Measurements from ENCODE around the gene RBM7.

DNA sequence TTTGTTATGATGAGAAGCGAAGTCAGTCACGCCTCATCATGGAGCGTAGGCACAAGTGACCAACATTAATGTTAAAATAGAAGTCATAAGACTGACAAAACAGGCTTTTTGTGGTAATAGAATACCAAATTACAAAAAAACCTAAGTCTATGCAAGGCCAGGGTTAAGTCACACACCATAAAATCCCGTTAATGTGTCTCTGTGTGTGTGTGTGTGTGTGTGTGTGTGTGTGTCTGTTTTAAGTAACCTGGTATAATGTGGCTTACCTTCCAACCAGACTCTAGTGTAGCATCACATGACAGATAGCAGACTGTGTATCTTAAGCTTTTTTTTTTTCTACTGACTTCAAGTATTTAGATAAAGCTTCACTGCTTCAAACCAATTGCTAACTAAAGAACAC is 38.1 kb upstream of the RBM7 start:
- TF ChIP-seq, protein P1, sequence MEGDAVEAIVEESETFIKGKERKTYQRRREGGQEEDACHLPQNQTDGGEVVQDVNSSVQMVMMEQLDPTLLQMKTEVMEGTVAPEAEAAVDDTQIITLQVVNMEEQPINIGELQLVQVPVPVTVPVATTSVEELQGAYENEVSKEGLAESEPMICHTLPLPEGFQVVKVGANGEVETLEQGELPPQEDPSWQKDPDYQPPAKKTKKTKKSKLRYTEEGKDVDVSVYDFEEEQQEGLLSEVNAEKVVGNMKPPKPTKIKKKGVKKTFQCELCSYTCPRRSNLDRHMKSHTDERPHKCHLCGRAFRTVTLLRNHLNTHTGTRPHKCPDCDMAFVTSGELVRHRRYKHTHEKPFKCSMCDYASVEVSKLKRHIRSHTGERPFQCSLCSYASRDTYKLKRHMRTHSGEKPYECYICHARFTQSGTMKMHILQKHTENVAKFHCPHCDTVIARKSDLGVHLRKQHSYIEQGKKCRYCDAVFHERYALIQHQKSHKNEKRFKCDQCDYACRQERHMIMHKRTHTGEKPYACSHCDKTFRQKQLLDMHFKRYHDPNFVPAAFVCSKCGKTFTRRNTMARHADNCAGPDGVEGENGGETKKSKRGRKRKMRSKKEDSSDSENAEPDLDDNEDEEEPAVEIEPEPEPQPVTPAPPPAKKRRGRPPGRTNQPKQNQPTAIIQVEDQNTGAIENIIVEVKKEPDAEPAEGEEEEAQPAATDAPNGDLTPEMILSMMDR (optimal IDR thresholded peaks at IDR 0.05 in 1 of 3, IDR thresholded peaks at IDR 0.05 in 1 of 3, conservative IDR thresholded peaks at IDR 0.05 in 1 of 3; ENCODE audit: extremely low read depth in 1 of 3, insufficient read depth in 2 of 3, low read length in 3 of 3) = no peak
- no peak for TF ChIP-seq EZH2 (IDR thresholded peaks at IDR 0.05; ENCODE audit: low read length)
